Ovary (tissue), 3 donors: ENCODE results near the gene NPHP4.

Experiments
- EP300 ChIP-seq: sonication (generic); formaldehyde crosslinking; IDR thresholded peaks from one replicate; pipeline ENCODE4 v1.6.1; 2017; ENCODE audit warnings: antibody characterized with exemption
- TF ChIP-seq, protein P1 (sequence below), 3 donors: fragments of 450-650 bp in 2 of 3; fragments of 200-600 bp in 1 of 3; IDR thresholded peaks; one replicate each; pipeline versions ENCODE4 v1.5.1 to v1.8.0; 2016 to 2022; ENCODE audit warnings: antibody characterized with exemption in 3 of 3, mild to moderate bottlenecking in 1 of 3
- donor health status: DM: no; HTN: no; CAD: no.

DNA sequence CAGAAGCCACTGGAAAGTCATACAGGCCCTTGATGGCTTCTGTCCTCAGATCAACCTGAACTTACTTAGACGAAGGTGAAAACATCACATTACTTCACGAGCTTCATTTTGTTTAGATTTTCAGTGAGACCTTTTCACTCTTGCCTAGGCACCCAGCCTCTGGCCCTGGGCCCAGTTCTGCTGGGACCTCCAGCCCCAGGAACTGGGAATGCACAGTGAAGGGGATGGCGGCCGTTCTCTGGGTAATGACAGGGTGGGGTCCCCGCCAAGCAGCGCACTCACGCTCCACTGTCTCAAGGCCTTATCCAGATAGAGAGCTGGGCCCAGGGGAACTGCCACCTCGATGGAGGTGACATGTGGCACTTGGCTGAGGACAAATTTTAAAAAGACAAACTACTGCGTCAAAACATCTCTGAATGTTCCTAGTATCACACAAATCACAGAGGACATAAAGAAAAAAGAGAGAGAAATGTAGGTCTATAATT is 54.8 kb downstream of the NPHP4 start:
- TF ChIP-seq EP300: no peak
- TF ChIP-seq, protein P1, sequence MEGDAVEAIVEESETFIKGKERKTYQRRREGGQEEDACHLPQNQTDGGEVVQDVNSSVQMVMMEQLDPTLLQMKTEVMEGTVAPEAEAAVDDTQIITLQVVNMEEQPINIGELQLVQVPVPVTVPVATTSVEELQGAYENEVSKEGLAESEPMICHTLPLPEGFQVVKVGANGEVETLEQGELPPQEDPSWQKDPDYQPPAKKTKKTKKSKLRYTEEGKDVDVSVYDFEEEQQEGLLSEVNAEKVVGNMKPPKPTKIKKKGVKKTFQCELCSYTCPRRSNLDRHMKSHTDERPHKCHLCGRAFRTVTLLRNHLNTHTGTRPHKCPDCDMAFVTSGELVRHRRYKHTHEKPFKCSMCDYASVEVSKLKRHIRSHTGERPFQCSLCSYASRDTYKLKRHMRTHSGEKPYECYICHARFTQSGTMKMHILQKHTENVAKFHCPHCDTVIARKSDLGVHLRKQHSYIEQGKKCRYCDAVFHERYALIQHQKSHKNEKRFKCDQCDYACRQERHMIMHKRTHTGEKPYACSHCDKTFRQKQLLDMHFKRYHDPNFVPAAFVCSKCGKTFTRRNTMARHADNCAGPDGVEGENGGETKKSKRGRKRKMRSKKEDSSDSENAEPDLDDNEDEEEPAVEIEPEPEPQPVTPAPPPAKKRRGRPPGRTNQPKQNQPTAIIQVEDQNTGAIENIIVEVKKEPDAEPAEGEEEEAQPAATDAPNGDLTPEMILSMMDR (IDR thresholded peaks at IDR 0.05): no peak
